Fibroblast of lung (primary cell): ENCODE data around the gene CRACR2A.

Experiments used
- EZH2 ChIP-seq: IDR thresholded peaks from 2 replicates; pipeline ENCODE4 v1.5.1; 2012; ENCODE audit warnings: low read length, control low read depth, mild to moderate bottlenecking; ENCODE audit errors: missing control alignments
- TF ChIP-seq, protein P1 (sequence below), 2 donors: IDR thresholded peaks in 1 of 2; conservative IDR thresholded peaks in 1 of 2; 1 replicate in 1 of 2; 2 replicates in 1 of 2; pipeline ENCODE4 v1.5.1; 2011 to 2012; ENCODE audit warnings: low read length in 2 of 2, control low read depth in 1 of 2, inconsistent platforms in 1 of 2, low read depth in 1 of 2, mild to moderate bottlenecking in 1 of 2

DNA sequence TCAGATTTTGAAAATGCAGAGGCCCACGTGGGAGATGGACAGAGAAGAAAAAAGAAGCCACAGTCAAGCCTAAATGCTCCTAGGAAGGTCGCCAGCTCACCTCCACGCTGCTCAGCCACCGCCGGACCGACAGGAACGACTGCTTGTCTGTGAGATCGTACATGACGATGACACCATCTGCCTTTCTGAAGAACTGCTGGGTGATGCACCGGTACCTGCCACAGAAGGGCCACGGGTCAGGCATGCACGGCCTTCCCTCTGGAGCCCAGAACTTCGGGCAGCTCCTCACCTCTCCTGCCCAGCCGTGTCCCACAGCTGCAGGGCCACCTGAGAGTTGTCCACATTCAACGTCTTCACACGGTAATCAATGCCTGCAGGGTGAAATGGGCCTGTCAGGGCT lies 125.6 kb downstream of the CRACR2A start:
- TF ChIP-seq, protein P1, sequence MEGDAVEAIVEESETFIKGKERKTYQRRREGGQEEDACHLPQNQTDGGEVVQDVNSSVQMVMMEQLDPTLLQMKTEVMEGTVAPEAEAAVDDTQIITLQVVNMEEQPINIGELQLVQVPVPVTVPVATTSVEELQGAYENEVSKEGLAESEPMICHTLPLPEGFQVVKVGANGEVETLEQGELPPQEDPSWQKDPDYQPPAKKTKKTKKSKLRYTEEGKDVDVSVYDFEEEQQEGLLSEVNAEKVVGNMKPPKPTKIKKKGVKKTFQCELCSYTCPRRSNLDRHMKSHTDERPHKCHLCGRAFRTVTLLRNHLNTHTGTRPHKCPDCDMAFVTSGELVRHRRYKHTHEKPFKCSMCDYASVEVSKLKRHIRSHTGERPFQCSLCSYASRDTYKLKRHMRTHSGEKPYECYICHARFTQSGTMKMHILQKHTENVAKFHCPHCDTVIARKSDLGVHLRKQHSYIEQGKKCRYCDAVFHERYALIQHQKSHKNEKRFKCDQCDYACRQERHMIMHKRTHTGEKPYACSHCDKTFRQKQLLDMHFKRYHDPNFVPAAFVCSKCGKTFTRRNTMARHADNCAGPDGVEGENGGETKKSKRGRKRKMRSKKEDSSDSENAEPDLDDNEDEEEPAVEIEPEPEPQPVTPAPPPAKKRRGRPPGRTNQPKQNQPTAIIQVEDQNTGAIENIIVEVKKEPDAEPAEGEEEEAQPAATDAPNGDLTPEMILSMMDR (conservative IDR thresholded peaks at IDR 0.05 in 1 of 2, IDR thresholded peaks at IDR 0.05 in 1 of 2; ENCODE audit: low read depth in 1 of 2, low read length in 2 of 2): no peak
- no peak for TF ChIP-seq EZH2
